ENCODE results near the gene PTPRA.

GRCh38 chr20:2911200-2911599 lies 37.9 kb downstream of the PTPRA start:
- no peak for TF ChIP-seq CTCF (IDR thresholded peaks at IDR 0.05)
- TF ChIP-seq POLR2A (IDR thresholded peaks at IDR 0.05), result no peak
